OCI-LY3 (cell line): ENCODE results near the gene AIRE.

Experiments used
- H2AFZ ChIP-seq: fragments of 200-600, 300-600 bp; shearing (Covaris generic); 2 replicates; pipeline ENCODE4 v1.6.0; 2014; ENCODE audit warnings: antibody characterized with exemption, low read depth, low read length
- H3K27ac ChIP-seq: fragments of 200-600, 300-600 bp; sonication (generic); 2 replicates; pipeline ENCODE4 v1.5.1; 2014; ENCODE audit warnings: mild to moderate bottlenecking, low read length, moderate library complexity, mixed read lengths
- H3K27me3 ChIP-seq: fragments of 200-600, 300-600 bp; sonication (generic); 2 replicates; pipeline ENCODE4 v1.6.1; 2014; ENCODE audit warnings: low read depth, low read length, mixed read lengths
- H3K36me3 ChIP-seq: fragments of 200-600, 300-600 bp; sonication (generic); replicated peaks from 2 replicates; pipeline ENCODE3; 2014; ENCODE audit warnings: low read depth, low read length, mixed read lengths
- H3K4me1 ChIP-seq: fragments of 300-600, 200-600 bp; sonication (generic); 2 replicates; pipeline ENCODE4 v1.6.1; 2014; ENCODE audit warnings: low read length, mixed read lengths
- H3K4me2 ChIP-seq: fragments of 200-600, 300-600 bp; sonication (generic); 2 replicates; pipeline ENCODE4 v1.6.1; 2014; ENCODE audit warnings: low read length, mixed read lengths
- H3K4me3 ChIP-seq: fragments of 300-600, 200-600 bp; sonication (generic); 2 replicates; pipeline ENCODE4 v1.5.1; 2014; ENCODE audit warnings: antibody characterized with exemption, mild to moderate bottlenecking, low read length, moderate library complexity
- H3K79me2 ChIP-seq: fragments of 300-600, 200-600 bp; shearing (Covaris generic); 2 replicates; pipeline ENCODE4 v1.6.1; 2014; ENCODE audit warnings: mild to moderate bottlenecking, low read length, mixed read lengths
- H3K9ac ChIP-seq: fragments of 300-600, 200-600 bp; shearing (Covaris generic); 2 replicates; pipeline ENCODE4 v1.6.0; 2014; ENCODE audit warnings: mild to moderate bottlenecking, low read length, moderate library complexity
- H3K9me3 ChIP-seq: fragments of 200-600, 300-600 bp; shearing (Covaris generic); 2 replicates; pipeline ENCODE4 v1.6.1; 2014; ENCODE audit warnings: low read length, mixed read lengths; ENCODE audit not compliant: insufficient read depth
- H4K20me1 ChIP-seq: fragments of 200-600, 300-600 bp; sonication (generic); 2 replicates; pipeline ENCODE4 v1.6.1; 2016; ENCODE audit warnings: low read length, mixed read lengths; ENCODE audit not compliant: insufficient read depth
- EZH2phosphoT487 ChIP-seq: fragments of 200-600 bp; shearing (Covaris generic); IDR thresholded peaks from 2 replicates; pipeline ENCODE4 v1.6.1; 2018; ENCODE audit warnings: antibody characterized with exemption, mixed run types, low read depth
- TF ChIP-seq, protein P1 (sequence below): fragments of 200-600, 300-600 bp; sonication (generic); IDR thresholded peaks from 2 replicates; pipeline ENCODE4 v1.5.1; 2014; ENCODE audit warnings: antibody characterized with exemption, low read length, low read depth

AIRE gene

GRCh38 chr21:44344541-44345183, 59.0 kb downstream of the AIRE start:
- Histone ChIP-seq H3K4me1 (peaks cover 8% of the 10 kb centered on the region), H3K27me3 (no peaks in the 10 kb centered on the region), H3K4me3 (no peak overlapping the region), H3K9me3 (no peaks in the 10 kb centered on the region), H3K79me2 (no peaks in the 10 kb centered on the region), H3K27ac (no peak overlapping the region), H2AFZ (no peak overlapping the region), H4K20me1 (no peaks in the 10 kb centered on the region), H3K4me2 (no peak overlapping the region), H3K36me3 (no peaks in the 10 kb centered on the region), H3K9ac (no peak overlapping the region)
- TF ChIP-seq, protein P1, sequence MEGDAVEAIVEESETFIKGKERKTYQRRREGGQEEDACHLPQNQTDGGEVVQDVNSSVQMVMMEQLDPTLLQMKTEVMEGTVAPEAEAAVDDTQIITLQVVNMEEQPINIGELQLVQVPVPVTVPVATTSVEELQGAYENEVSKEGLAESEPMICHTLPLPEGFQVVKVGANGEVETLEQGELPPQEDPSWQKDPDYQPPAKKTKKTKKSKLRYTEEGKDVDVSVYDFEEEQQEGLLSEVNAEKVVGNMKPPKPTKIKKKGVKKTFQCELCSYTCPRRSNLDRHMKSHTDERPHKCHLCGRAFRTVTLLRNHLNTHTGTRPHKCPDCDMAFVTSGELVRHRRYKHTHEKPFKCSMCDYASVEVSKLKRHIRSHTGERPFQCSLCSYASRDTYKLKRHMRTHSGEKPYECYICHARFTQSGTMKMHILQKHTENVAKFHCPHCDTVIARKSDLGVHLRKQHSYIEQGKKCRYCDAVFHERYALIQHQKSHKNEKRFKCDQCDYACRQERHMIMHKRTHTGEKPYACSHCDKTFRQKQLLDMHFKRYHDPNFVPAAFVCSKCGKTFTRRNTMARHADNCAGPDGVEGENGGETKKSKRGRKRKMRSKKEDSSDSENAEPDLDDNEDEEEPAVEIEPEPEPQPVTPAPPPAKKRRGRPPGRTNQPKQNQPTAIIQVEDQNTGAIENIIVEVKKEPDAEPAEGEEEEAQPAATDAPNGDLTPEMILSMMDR, result no peak
- no peak for TF ChIP-seq EZH2phosphoT487

DNA sequence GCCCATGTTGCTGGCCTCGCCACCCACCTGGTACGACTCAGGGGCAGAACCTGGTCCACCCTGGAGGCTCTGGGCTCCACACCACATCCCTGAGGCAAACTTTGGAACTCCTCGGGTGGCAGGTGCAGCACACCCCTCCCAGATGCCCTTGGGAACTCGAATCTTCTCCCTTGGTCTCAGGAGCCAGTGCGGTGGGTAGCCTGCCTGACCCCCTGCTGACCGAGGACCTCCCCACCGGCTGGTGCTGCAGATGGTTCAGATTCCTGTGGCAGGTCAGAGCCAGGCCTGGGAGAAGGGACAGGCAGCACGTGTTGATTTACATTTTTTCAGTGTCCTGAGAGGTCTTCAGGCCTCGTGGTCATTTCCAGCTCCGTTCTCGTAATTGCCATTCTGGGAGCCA, 59.8 kb downstream of the AIRE start:
- H2AFZ ChIP-seq, result no peak overlapping the region
- H4K20me1 ChIP-seq, result no peaks in the 10 kb centered on the region
- TF ChIP-seq EZH2phosphoT487, result no peak
- TF ChIP-seq, protein P1, result no peak
- H3K9me3 ChIP-seq, result no peaks in the 10 kb centered on the region
- H3K36me3 ChIP-seq, result no peaks in the 10 kb centered on the region
- no peak overlapping the region for H3K27ac ChIP-seq
- no peaks in the 10 kb centered on the region for H3K27me3 ChIP-seq
- peaks cover 1% of the 10 kb centered on the region; the same call in 1 of the 2 replicates for H3K4me1 ChIP-seq
- no peak overlapping the region for H3K4me2 ChIP-seq
- no peaks in the 10 kb centered on the region for H3K79me2 ChIP-seq
- H3K9ac ChIP-seq, result no peak overlapping the region
- no peak overlapping the region for H3K4me3 ChIP-seq

DNA sequence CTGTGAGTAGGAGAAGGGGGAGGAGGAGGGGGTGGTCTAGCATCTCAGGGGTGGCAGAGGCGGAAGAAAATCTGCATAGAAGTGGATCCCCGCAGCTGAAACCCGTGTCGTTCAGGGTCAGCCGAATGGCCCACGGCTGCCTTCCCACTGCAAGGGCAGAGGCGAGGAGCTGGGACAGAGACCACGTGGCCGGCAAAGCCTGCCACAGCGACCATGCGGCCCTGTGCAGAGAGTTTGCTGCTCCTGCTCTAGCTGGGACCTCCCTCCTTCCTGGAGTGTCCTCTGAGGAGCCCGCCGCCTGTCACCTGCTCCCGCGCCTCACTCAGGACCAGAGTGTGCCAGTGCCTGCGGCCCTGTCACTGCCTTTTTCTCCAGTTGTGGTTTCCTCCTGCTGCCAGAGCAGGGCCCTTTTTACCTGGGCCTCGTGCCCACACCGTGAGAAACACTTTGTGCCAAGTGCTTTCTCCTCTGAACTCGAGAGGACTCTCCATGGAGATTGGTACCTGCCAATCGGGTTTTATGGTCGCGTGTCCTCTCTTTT, 62.3 kb downstream of the AIRE start:
- Histone ChIP-seq H3K4me1 (peaks cover 9% of the 10 kb centered on the region), H3K36me3 (no peaks in the 10 kb centered on the region), H4K20me1 (no peaks in the 10 kb centered on the region), H3K27me3 (no peaks in the 10 kb centered on the region), H3K79me2 (no peaks in the 10 kb centered on the region), H3K9ac (no peak overlapping the region), H2AFZ (no peak overlapping the region), H3K4me3 (no peak overlapping the region), H3K9me3 (no peaks in the 10 kb centered on the region), H3K27ac (no peak overlapping the region), H3K4me2 (no peak overlapping the region)
- no peak for TF ChIP-seq EZH2phosphoT487
- TF ChIP-seq, protein P1, result no peak
